ENCODE measurements around the gene BCL2L11.

- TF ChIP-seq POLR2A (IDR thresholded peaks at IDR 0.05; ENCODE audit: low read depth, low read length) (no peak), JUN (IDR thresholded peaks at IDR 0.05; ENCODE audit: borderline replicate concordance, insufficient read depth, insufficient read length, low read depth) (no peak), POLR2AphosphoS5 (IDR thresholded peaks at IDR 0.05; ENCODE audit: insufficient read depth, low read depth, low read length) (no peak), EZH2 (IDR thresholded peaks at IDR 0.05; ENCODE audit: borderline replicate concordance, low read depth, low read length, severe bottlenecking) (no peak), MAX (IDR thresholded peaks at IDR 0.05; ENCODE audit: insufficient read depth, insufficient read length) (no peak), FOS (IDR thresholded peaks at IDR 0.05; ENCODE audit: borderline replicate concordance, insufficient read depth, low read length) (no peak)
- TF ChIP-seq, protein P1, sequence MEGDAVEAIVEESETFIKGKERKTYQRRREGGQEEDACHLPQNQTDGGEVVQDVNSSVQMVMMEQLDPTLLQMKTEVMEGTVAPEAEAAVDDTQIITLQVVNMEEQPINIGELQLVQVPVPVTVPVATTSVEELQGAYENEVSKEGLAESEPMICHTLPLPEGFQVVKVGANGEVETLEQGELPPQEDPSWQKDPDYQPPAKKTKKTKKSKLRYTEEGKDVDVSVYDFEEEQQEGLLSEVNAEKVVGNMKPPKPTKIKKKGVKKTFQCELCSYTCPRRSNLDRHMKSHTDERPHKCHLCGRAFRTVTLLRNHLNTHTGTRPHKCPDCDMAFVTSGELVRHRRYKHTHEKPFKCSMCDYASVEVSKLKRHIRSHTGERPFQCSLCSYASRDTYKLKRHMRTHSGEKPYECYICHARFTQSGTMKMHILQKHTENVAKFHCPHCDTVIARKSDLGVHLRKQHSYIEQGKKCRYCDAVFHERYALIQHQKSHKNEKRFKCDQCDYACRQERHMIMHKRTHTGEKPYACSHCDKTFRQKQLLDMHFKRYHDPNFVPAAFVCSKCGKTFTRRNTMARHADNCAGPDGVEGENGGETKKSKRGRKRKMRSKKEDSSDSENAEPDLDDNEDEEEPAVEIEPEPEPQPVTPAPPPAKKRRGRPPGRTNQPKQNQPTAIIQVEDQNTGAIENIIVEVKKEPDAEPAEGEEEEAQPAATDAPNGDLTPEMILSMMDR (IDR thresholded peaks at IDR 0.05; ENCODE audit: extremely low read depth in 1 of 2, insufficient read depth in 1 of 2, low read depth in 1 of 2, low read length in 2 of 2) = no peak
Observed at GRCh38 chr2:111094691-111095090, 26.0 kb upstream of the BCL2L11 start.
